NCI-H187 treated with DMSO at 0.1 percent for 48 hours (cell line): Measurements from ENCODE around the gene FBXL15.

Source experiments
- DNase-seq: peaks from one replicate; lab custom pipeline; 2025; lab: John Stamatoyannopoulos, UW

The FBXL15 gene

GRCh38 chr10:102398172-102399020 lies 22.2 kb upstream of the FBXL15 start:
- DNase-seq = no peak

GRCh38 chr10:102399217-102400021 lies 21.2 kb upstream of the FBXL15 start:
- DNase-seq = no peak

GRCh38 chr10:102400076-102400475 lies 20.6 kb upstream of the FBXL15 start:
- no peak for DNase-seq

- DNase-seq = no peak
Measured at GRCh38 chr10:102400598-102401341, 19.9 kb upstream of the FBXL15 start.

- no peak for DNase-seq
Measured at GRCh38 chr10:102401342-102401654, 19.3 kb upstream of the FBXL15 start.

GRCh38 chr10:102401735-102402511 lies 18.7 kb upstream of the FBXL15 start:
- no peak for DNase-seq

- no peak for DNase-seq
Measured at GRCh38 chr10:102402512-102402896, 18.1 kb upstream of the FBXL15 start.

GRCh38 chr10:102403115-102403514 lies 17.5 kb upstream of the FBXL15 start:
- no peak for DNase-seq

GRCh38 chr10:102404361-102405107 lies 16.1 kb upstream of the FBXL15 start:
- no peak for DNase-seq

GRCh38 chr10:102405108-102405571 lies 15.5 kb upstream of the FBXL15 start:
- no peak for DNase-seq

GRCh38 chr10:102405632-102406031 lies 15.0 kb upstream of the FBXL15 start:
- DNase-seq = no peak

- no peak for DNase-seq
Measured at GRCh38 chr10:102406815-102407214, 13.8 kb upstream of the FBXL15 start.

GRCh38 chr10:102407425-102408130 lies 13.1 kb upstream of the FBXL15 start:
- DNase-seq = no peak

- DNase-seq = no peak
Measured at GRCh38 chr10:102408131-102408727, 12.4 kb upstream of the FBXL15 start.

GRCh38 chr10:102408728-102409603 lies 11.7 kb upstream of the FBXL15 start:
- no peak for DNase-seq

- DNase-seq = no peak
Measured at GRCh38 chr10:102409604-102410428, 10.8 kb upstream of the FBXL15 start.

- no peak for DNase-seq
Measured at GRCh38 chr10:102410429-102411073, 10.1 kb upstream of the FBXL15 start.
